HuH-7 (cell line): ENCODE results near the gene CLEC2A.

Experiments
- DNase-seq: peaks from one replicate; pipeline ENCODE4 v3.0.0; 2011; ENCODE audit warnings: low spot score

The CLEC2A gene

DNA sequence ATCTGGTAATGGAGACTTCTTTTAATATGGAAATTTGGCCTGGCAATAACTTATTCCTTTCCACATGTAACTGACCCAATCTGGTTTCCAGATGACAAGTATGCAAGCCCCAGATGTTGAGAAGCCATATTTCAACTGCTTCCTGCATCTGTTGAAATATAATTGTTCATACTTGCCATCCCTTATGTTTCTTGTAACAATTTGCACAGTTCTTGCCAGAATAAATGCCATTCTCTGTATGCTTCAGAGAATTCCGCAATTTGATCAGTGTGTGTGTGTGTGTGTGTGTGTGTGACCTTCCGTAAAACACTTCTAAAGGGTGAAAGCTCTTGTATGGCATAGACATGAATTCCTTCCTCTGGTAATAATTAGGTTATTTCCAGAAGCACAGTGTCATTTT, 1.8 kb upstream of the CLEC2A start:
- DNase-seq, result no peak

DNA sequence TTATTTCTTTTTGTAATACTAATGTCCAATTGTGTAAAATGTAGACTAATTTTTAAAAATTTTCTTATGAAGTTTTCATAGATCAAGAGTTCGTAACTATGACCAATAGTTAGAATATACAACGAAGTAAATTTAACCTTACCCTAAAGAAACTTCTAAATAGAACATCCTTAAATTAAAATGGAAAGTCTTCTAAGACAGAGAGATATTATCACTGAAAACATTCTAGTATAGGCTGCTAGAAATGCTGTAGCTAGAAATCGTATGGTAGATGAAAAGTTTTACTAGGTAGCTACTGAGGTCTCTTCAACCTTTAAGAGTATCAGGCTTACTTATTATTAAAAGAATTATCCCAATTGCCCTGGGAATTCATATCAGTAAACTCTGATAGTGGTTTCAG, 925 bp downstream of the CLEC2A start:
- no peak for DNase-seq

DNA sequence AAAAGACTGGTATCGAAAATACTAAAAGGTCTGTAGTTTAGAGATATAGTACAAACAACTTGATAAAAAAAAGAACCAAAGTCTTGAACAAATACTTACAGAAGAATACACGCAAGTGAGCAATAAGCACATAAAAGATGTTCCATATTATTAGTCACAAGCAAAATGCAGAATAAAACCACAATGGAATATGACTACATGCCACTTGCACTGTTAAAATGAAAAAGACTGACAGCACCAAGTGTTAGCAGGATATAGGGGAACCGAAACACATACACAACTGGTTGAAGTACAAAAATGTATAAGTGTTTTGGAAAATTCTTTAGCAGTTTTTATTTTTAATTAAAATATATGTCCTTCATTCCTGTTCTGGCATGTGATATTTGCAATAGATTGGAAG, 3.6 kb downstream of the CLEC2A start:
- DNase-seq, result no peak

DNA sequence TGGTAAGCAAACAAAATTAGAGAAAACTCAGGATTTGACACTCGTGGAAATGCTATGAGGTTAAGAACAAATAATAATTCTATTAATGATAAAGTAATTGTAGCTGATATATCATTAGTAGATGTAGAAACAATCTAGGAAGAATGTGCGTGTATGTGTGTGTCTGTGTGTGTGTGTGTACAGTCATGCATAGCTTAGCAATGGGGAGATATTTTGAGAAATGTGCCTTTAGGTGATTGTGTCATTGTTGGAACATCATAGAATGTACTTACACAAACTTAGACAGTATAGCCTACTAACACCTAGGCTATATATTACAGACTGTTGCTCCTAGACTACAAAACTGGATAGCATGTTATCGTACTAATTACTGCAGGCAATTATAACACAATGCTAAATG, 5.3 kb downstream of the CLEC2A start:
- no peak for DNase-seq

DNA sequence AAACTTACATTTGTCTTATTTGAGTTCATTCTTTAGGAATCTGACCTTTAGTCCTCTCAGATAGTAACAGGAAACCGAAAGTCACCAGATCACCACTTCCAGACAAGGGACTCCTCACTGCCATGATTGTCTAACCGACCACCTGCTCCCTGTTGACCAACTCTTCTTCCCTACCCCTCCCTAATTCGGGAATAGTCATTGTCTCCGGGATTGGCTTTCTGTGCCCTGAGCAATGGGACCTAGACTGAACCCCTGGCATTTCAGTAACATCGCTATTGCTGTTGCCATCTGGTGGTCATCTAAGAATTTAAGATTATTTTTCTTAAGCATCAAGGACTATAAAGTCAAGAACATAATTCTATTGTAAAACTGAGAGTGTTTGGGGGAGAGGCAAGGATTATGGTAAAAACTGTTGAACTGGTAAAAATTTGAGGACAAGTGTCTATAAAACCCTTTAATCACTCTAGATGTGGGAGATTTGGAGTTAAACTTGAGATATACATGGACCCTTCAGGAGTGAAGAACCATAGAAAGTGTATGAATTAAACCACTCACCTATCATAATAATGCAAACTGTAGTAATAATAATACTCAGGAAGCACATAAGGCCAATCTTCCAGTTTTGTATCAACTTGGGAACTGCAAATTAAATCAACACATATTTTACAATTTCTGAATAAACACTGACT, 6.3 kb downstream of the CLEC2A start:
- no peak for DNase-seq

DNA sequence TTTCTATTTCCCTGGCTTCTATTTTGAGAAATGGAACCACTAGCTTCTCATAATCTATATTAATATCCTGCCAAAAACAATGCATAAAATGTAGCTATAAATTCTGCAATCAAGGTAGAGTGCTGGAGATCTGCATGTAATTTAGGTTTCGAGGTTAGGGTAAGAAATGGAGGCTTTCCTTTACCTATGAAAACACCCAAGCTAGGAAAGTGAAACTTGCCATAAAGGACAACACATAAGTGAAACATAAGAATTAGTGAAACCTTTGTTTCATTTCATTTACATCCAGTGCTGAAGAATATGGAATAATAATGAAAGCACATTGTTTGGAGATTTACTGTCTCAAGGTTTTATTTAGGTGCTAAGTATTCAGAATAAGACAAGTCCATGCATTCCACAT, 9.7 kb downstream of the CLEC2A start:
- DNase-seq, result no peak

- no peak for DNase-seq
Observed at GRCh38 chr12:9920451-9920850, 11.7 kb downstream of the CLEC2A start.

- no peak for DNase-seq
Observed at GRCh38 chr12:9919443-9919842, 12.7 kb downstream of the CLEC2A start.

DNA sequence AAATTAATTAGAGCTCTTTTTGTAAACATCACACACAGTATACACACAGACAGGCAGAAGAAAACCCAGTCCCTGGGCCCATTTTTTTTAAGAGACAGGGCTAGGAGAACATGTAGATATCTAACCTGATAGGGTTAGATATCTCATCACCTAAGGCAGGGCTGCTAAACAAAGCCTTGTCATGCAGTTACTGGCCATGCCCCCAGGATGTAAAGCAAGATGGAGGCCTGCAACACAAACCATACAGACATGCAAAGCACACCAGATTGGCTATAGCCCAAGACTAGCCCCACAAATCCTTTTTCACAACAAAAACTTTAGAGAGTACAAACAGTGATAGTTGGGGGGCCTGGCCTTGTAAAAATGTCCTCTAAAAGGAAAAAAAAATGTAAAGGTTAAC, 20.5 kb downstream of the CLEC2A start:
- no peak for DNase-seq

DNA sequence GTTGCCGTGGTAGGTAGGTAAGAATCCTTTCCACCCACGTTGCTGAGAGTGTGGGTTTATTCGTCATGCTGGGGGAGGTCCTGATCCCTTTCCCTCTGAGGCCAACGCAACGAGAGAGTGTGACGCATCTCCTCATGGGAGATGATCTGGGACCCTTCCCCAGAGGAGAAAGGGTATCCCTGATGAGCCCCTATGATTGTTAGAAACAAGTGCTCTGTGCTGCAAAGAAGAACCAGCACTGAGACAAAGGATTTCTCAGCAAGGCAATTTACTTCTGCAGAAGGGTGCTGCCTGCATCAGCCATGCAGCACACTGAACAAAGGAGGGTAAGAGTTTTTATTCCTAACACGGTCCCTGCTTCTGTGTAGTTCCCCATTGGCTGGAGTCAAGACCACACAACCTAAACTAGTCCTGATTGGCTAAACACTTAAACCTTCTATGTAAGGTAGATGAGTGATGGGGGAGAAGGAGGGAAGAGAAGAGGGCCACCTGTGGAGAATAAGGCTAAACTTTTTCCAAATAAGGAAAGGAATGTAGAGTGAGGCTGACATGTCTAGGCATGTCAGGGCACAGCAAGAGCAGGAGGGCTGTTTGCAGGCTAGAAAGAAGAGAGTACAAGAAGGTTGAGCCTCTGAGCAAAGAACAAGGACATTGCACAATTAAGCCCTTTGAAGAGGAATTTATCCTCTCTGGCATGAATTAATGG, 21.3 kb downstream of the CLEC2A start:
- no peak for DNase-seq

- DNase-seq, result no peak
Observed at GRCh38 chr12:9909724-9910123, 22.4 kb downstream of the CLEC2A start.

GRCh38 chr12:9908350-9908749, 23.8 kb downstream of the CLEC2A start:
- DNase-seq, result no peak

GRCh38 chr12:9907769-9908168, 24.4 kb downstream of the CLEC2A start:
- DNase-seq, result no peak

DNA sequence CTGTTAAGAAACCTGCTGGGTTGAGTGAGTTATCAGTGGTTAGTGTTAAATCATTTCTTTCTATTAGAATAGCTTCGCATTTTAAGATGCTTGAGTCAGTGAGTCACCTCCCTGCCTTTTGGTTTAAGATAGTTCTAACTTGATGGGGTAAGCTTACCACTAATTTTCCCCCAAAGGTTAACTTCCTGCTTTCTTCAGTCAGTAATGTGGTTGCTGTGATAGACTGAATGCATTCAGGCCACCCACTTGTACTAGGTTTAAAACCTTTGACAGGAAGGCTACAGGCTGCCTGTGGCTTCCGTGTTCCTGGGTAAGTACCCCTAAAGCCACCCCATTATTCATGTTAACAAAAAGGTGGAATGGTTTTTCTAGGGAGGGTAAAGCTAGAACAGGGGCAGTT, 25.3 kb downstream of the CLEC2A start:
- DNase-seq, result no peak

DNA sequence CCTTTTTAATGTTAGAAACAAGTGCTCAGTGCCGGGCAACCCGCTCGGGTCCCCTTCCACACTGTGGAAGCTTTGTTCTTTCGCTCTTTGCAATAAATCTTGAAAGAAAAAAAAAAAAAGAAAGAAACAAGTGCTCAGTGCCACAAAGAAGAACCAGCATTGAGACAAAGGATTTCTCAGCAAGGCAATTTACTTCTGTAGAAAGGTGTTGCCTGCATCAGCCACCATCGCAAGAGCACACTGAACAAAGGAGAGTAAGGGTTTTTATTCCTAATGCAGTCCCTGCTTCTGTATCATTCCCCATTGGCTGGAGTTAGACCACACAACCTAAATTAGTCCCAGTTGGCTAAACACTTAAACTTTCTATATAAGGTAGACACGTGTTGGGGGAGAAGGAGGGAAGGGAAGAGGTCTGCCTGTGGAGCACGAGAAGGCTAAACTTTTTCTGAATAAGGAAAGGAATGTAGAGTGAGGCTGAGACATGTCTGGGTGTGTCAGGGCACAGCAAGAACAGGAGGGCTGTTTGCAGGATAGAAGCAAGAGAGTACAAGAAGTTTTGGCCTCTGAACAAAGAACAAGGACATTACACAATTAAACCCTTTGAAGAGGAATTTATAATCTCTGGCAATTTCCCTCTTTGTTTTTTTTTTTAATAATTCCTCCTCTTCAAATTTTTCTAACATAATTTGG, 29.5 kb downstream of the CLEC2A start:
- DNase-seq, result no peak

GRCh38 chr12:9900930-9901329, 31.2 kb downstream of the CLEC2A start:
- DNase-seq, result no peak

- no peak for DNase-seq
Observed at GRCh38 chr12:9899209-9899608, 33.0 kb downstream of the CLEC2A start.

- no peak for DNase-seq
Observed at GRCh38 chr12:9897535-9897934, 34.6 kb downstream of the CLEC2A start.

GRCh38 chr12:9895215-9895971, 36.8 kb downstream of the CLEC2A start:
- DNase-seq, result no peak

- no peak for DNase-seq
Observed at GRCh38 chr12:9888665-9889273, 43.4 kb downstream of the CLEC2A start.

- no peak for DNase-seq
Observed at GRCh38 chr12:9883175-9883574, 49.0 kb downstream of the CLEC2A start.

DNA sequence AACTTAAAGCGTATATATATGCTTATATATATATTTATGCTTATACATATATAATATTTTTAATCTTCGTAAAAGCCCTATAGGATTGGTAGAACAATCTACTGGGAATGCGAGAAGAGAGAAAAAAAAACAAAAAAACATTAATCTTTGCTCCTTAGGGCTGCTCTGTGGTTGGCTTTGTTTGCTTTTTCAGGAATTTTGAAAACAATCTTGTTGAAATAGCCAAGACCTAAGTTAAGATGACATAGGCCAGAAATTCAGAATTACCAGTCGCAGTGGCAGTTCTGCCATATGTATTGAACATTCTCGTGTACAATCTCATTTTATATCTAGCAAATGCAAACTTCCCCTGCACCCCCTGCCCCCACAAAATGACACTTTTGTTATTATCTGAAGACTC, 50.2 kb downstream of the CLEC2A start:
- DNase-seq, result no peak
